RKO (cell line): ENCODE results near the gene UGT3A1.
"Not testable (repeated sequence)": the region's sequence is repeated elsewhere in the genome, so short reads cannot be mapped to it uniquely, and the experiment has no call there.

ENCODE experiments used
- DNase-seq: peaks from one replicate; pipeline ENCODE4 v3.0.0-alpha.2; 2016; ENCODE audit warnings: low spot score

UGT3A1 gene, protein sequence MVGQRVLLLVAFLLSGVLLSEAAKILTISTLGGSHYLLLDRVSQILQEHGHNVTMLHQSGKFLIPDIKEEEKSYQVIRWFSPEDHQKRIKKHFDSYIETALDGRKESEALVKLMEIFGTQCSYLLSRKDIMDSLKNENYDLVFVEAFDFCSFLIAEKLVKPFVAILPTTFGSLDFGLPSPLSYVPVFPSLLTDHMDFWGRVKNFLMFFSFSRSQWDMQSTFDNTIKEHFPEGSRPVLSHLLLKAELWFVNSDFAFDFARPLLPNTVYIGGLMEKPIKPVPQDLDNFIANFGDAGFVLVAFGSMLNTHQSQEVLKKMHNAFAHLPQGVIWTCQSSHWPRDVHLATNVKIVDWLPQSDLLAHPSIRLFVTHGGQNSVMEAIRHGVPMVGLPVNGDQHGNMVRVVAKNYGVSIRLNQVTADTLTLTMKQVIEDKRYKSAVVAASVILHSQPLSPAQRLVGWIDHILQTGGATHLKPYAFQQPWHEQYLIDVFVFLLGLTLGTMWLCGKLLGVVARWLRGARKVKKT

GRCh38 chr5:35990941-35991611 lies at the start of gene UGT3A1:
Gene UGT3A1 (minus strand): TSS chr5:35991390. CDS start chr5:35991240, 150 bp downstream.
- no peak for DNase-seq

DNA sequence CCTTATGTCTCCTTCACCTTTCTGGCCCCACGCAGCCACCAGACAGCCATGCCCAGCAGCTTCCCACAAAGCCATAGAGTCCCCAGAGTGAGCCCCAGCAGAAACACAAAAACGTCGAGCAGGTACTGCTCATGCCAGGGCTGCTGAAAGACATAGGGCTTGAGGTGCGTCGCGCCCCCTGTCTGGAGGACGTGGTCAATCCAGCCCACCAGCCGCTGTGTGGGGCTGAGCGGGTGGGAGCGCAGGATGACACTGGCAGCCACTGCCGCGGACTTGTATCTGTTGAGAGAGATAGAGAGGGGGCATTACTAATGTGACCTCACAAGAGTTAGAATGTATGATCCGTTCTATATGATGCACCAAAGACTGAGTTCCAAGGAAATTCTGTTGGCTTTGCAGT lies 44.5 kb upstream of the UGT3A1 start:
- no peak for DNase-seq

DNA sequence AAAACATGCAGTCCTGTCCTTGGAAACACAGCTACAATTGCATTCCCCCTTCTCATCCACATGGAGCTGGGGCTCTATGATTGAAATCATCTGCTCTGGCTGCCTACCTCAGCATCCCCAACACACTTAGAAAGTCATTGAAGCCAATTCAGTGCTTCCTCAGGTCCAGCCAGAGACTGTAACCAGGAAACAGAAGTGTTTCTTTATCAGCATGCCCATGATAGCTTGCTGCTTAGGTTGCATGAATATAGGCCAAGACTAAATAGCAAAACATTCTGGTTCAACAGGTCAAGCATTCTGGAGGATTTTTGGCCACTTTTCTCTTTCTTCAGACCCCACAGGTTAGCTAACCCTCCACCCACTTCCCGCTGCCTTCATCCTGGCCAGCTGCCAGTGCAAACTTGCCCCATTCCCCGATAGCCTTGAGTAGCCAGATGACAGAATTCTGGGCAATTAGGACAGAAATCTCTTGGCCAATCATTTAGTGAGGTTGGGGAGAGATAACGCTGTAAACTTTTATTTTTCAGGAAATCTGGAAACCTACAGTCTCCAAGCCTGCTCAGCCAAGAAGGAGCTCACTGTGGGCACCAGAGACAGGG lies 43.4 kb upstream of the UGT3A1 start:
- not testable (repeated sequence) for DNase-seq

- DNase-seq = no peak
Measured at GRCh38 chr5:36033486-36033885, 42.3 kb upstream of the UGT3A1 start.

- DNase-seq = no peak
Measured at GRCh38 chr5:36033047-36033446, 41.9 kb upstream of the UGT3A1 start.

- DNase-seq = no peak
Measured at GRCh38 chr5:36031223-36031622, 40.0 kb upstream of the UGT3A1 start.

DNA sequence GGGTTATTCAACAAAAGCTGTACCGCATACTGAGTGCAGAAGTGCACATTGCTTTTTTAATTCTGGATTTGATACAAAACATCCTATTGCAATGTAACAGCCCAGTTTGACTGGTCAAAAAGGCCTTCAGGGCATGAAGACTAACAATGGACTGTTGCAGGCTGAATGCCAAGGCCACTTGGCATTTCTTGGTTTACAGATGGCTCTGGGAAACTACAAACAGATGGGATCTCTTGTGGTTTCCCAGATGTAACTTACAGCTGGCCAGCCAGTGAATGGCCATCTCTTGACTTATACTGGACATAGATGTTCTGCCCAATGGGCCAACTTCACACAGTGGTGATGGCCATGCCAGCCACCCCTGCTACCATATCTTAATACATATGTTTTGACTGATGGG lies 38.7 kb upstream of the UGT3A1 start:
- DNase-seq = no peak

GRCh38 chr5:36028816-36029465 lies 37.8 kb upstream of the UGT3A1 start:
- no peak for DNase-seq

DNA sequence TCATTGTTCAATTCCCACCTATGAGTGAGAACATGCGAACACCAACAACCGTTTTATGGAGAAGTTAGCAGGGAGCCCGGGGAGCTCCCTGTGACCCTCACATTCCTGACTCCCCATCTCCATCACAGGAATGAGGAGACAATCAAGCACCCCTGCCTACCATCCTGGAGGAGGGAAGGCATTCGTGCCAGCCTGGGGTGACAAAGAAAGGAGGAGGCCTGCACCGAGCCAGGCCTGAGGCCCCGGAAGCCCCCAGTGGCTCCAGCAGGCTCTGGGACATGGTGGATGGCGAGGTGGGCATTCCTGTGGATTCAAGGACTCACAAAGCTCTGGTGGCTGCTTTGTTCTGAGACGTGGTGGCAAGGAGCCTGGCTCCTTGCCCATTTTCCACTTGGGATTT lies 36.5 kb upstream of the UGT3A1 start:
- DNase-seq = no peak

DNA sequence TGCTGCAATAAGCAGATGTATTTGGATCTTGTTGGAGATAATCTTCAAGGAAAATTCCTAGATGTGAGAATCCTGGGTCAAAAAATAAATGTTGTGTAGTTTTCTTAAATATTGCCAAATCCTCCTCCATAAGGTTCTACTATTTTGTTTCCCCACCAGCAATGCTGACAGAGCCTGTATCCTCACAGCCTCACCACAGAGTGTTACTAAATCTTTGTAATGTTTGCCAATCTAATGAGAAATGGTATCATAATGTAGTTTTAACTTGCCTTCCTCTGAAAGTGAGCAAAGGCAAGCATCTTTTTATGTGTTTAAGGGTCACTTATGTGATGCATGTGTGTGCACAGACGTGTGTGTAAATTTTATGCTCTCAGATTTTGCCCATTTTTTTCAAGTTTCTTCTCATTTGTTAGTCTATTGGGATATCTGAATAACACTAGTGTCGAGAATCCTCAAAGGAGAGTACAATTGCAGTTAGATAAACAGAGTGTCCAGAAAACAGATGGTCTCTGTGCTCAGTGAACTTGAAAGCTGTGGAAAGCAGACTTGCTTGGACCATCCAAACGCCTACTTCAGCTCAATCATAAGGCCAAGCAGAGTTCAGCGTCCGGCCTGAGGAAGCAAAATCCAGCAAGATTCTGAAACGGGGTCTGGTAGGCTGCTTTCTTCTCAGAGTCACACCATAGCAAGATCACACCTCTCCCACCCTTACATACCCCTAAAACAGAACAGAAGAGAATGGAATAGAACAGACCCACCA lies 35.7 kb upstream of the UGT3A1 start:
- DNase-seq = no peak

GRCh38 chr5:36022246-36022645 lies 31.1 kb upstream of the UGT3A1 start:
- DNase-seq = not testable (repeated sequence)

- not testable (repeated sequence) for DNase-seq
Measured at GRCh38 chr5:36019584-36019983, 28.4 kb upstream of the UGT3A1 start.

GRCh38 chr5:36017622-36018021 lies 26.4 kb upstream of the UGT3A1 start:
- no peak for DNase-seq

- no peak for DNase-seq
Measured at GRCh38 chr5:36017004-36017403, 25.8 kb upstream of the UGT3A1 start.

- DNase-seq = no peak
Measured at GRCh38 chr5:36013182-36013581, 22.0 kb upstream of the UGT3A1 start.

DNA sequence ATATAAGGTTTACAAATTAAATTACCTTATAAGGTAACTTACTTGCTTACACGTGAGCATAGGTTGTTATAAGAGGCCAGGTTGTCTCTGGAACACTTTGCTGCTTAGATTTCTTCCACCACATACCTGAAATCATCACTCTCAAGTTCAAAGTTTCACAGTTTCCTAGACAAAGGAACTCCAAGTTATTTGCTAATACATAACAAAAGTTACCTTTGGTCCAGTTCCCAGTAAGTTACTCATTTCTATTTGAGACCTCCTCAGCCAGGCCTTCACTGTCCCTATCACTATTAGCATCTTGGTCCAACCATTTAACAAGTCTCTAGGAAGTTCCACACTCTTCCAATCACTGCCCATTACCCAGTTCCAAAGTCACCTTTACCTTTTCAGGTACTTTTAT lies 18.5 kb upstream of the UGT3A1 start:
- DNase-seq = no peak

- DNase-seq = no peak
Measured at GRCh38 chr5:36007366-36007765, 16.2 kb upstream of the UGT3A1 start.

GRCh38 chr5:36006163-36006562 lies 15.0 kb upstream of the UGT3A1 start:
- no peak for DNase-seq

GRCh38 chr5:36001032-36001431 lies 9.8 kb upstream of the UGT3A1 start:
- no peak for DNase-seq

DNA sequence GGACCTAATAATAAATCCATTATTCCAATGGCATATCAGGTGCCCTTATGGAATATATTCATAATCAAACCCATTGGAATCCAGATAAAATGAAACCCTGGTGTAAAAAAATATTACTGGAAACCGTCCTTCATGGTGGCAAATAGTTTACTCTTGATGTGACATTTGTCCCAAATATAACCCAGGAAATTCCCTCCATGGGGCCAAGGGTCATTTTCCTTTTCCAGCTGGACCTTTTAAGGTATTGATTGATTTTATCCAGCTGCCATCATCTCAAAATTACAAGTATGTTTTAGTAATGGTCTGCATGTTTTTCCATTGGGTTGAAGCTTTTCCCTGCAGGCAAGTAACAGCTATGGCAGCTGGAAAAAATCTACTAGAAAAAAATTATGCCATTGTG lies 8.4 kb upstream of the UGT3A1 start:
- DNase-seq = no peak

GRCh38 chr5:35996076-35996475 lies 4.9 kb upstream of the UGT3A1 start:
- no peak for DNase-seq

- DNase-seq = no peak
Measured at GRCh38 chr5:35990520-35990919, 670 bp downstream of the UGT3A1 start.
